Inflammatory macrophage treated with lipopolysaccharide for 1 hour (primary cell): ENCODE data around the gene RNF157.
A peak's percentile ranks its signal among the peaks of the same experiment; 100 is the strongest.
"Not testable (repeated sequence)": the region's sequence is repeated elsewhere in the genome, so short reads cannot be mapped to it uniquely, and the experiment has no call there.

ENCODE experiments used
- DNase-seq, 2 donors: peaks; one replicate each; pipeline ENCODE4 v3.0.0-alpha.2; 2020 to 2022

RNF157 gene

DNA sequence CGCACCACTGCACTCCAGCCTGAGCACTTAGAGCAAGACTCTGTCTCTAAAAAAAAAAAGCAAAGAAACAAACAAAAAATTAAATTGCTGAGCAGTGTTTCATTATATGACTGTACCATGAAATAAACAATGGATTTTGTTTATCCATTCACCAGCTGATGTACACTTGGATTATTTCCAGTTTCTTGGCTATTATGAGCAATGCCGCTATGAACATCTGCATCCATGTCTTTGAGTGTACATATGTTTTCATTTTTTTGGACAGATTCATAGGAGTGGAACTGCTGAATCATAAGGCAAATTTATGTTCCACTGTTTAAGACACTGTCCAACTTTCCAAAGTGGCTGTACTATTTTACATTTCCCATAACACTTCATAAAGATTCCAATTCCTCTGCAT, 8.0 kb downstream of the RNF157 start:
- DNase-seq: no peak

- not testable (repeated sequence) for DNase-seq
These were observed 13.5 kb downstream of the RNF157 start for GRCh38 chr17:76226749-76227148.

GRCh38 chr17:76225373-76226086, 14.8 kb downstream of the RNF157 start:
- not testable (repeated sequence) for DNase-seq

- DNase-seq: no peak
These were observed 16.5 kb downstream of the RNF157 start for GRCh38 chr17:76223802-76224201.

DNA sequence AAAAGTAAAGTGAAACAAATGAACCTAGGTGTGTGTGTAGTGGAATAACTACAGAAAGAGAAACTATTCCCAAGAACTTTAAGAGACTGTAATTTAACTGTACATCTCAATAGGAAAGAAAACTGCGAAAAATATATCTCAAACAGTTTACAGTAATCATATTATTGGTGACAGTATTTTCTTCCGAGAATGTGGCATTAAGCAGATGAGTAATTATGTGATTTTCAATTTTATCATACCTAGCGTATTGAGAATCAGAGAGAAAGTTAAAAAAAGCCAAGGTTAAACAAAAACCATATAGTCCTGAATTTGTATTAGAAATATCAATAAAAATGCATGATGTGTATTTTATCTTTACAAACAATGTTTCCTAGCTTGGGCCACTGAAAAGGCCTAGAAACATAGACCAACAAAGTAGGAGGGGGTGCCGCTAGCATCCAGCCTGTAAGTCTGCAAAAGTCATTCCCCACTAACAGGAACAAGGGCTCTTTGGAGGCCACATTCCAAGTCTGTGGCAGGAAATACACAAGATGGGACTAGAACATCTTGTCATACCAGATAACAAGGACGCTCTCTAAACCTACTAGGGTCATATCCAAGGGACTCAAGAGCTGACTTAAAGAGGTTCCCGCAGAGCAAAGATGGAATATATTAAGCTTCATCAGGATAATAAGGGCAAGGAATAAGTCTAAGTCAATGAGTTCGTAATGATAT, 20.5 kb downstream of the RNF157 start:
- DNase-seq: no peak

DNA sequence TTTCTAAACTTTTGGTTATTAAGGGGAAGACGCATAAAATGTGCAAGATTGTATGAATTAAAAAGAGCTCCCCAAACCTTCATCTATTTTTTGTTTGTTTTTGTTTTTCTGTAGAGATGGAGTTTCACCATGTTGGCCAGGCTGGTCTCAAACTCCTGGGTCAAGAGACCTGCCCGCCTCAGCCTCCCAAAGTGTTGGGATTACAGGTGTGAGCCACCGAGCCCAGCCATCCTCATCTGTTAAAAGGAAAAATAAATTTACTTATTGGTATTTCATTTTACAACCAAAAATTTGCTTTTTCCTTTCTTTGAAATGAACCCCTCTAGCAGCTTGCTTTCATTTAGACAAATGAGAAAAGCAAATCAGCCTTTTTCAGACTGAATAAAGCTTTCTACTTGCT, 23.2 kb downstream of the RNF157 start:
- no peak for DNase-seq

DNA sequence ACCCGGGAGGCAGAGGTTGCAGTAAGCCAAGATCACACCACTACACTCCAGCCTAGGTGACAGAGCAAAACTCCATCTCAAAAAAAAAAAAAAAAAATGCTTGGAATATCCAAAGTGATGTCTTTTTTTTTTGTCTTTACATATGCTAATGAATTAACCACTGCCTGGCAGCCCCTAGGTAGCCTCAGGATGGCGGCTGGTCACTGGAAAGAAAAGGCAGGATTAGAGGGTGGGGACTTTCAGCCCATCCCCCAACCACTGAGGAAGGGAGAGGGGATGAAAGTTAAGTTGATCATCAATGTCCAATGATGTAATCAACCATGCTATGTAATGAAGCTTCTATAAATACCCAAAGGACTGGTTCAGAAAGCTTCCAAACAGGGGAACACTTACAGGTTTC, 26.8 kb downstream of the RNF157 start:
- DNase-seq: no peak

DNA sequence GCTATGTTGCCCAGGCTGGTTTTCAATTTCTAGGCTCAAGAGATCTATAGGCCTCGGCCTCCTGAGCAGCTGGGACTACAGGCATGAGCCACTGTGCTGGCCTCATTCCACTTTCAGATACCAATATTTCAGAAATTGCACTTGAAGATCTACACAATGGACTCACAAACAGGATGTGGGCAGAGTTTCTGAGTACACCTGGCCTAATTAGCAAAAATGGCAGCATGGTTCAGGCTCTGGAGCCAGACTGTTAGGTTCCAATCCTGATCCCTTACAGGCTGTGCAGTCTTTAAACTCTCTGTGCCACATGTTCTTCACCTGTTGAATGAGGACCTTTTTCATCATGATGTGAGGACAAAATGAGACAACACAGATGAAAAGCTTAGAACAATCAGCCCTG, 32.2 kb downstream of the RNF157 start:
- no peak for DNase-seq

GRCh38 chr17:76207275-76208059, 32.8 kb downstream of the RNF157 start:
- DNase-seq: no peak

DNA sequence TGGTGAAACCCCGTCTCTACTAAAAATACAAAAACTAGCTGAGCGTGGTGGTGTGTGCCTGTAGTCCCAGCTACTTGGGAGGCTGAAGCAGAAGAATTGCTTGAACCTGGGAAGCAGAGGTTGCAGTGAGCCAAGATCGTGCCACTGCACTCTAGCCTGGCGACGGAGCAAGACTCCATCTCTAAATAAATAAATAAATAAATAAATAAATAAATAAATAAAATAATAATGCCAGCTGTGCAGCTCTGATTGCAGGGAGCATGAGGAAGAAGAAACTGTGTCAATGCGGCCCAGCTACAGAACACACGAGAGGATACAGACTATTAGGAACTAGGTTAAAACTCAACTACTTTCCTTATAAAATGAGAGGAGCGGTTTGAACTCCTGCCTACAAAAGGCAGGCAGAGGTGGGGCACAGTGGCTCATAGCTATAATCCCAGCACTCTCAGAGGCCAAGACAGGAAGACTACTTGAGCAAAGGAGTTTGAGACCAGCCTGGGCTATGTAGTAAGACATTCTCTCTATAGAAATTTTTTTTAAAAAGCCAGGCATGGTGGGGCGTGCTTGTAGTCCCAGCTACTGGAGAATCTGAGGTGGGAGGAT, 34.6 kb downstream of the RNF157 start:
- DNase-seq: not testable (repeated sequence)

- DNase-seq: peak; percentile 4 to 13
These were observed 36.0 kb downstream of the RNF157 start for GRCh38 chr17:76204277-76204676.

GRCh38 chr17:76200354-76200753, 39.9 kb downstream of the RNF157 start:
- no peak for DNase-seq

- DNase-seq: no peak
These were observed 40.8 kb downstream of the RNF157 start for GRCh38 chr17:76199469-76199868.

DNA sequence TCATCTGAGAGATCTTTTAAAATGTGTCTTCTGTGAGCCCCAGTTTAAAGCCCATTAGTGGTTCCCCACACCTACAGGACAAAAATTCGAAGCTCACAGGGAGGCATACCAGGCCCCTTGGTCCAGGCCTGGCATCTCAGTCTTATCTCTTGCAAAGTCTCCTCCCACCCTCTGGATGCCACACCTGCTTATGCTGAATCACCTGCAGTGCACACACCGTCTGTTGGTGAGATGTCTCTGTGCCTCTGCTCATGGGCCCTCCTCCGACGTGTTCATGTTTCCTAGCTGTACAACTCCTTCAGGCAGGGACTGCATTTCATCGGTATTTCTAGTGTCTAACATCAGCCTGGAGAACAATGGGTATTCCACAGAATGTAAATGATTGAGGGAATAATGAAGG, 41.6 kb downstream of the RNF157 start:
- DNase-seq: no peak

DNA sequence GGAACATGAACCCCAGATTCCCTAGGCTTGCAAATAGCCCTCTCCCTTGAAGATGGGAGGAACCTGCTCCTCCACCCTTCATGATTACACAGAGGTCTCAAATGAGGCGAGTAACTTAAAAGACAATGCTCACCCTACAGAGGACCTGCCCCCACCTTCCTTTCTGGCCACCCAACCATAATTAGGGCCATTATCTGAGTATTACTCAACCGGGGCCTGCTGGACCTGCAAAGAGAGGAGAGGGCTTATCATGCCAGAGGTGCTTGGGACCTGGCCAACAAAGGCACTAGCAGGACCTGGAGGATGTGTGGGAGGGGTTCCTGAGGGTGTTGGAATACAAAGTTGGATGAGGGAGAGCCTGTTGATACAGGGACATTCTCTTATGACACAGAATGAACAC, 42.4 kb downstream of the RNF157 start:
- no peak for DNase-seq

DNA sequence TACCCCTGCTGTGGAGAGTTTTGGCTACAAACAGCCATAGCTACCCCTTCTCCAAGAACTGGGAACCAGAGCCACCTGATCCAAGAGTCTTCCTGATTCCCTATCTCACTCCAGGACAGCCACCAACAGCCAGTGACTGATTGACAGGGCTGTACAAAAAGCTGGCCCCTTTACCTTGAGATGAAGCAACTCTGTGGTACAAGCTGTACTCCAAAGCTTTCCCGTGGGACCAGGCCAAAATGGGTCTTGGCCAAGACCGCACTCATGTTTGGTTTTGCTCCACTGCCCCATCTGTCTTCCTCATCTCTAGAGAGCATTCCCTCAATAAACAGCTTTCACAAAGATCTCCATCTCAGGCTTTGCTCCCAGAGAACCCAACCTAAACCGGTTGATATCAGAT, 43.6 kb downstream of the RNF157 start:
- DNase-seq: no peak

GRCh38 chr17:76195281-76196096, 44.8 kb downstream of the RNF157 start:
- DNase-seq: no peak

- DNase-seq: no peak
These were observed 46.7 kb downstream of the RNF157 start for GRCh38 chr17:76193591-76193990.

GRCh38 chr17:76191896-76192295, 48.4 kb downstream of the RNF157 start:
- no peak for DNase-seq

- no peak for DNase-seq
These were observed 50.6 kb downstream of the RNF157 start for GRCh38 chr17:76189741-76190140.

DNA sequence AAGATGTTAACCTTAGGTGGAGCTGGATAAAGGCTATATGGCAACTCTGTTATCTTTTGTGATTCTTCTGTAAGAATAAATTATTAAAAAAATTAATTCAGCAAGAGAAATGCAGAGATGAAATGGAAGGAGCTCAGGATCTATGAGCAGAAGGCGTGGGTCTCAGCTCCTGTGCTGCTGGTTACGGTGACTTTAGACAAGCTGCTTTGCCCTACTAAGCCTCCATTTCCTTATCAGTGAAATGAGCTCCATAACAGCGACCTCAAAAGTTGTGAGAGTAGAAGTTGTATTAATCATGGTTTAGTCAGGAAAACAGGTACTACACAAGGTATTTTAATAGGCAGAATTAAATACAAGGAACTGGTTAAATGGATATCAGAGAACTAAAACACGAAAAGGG, 51.0 kb downstream of the RNF157 start:
- DNase-seq: no peak

- no peak for DNase-seq
These were observed 51.9 kb downstream of the RNF157 start for GRCh38 chr17:76188213-76189016.
